HEK293T (cell line): Measurements from ENCODE around the gene TAB3.

ENCODE experiments used
- ARNT ChIP-seq: fragments of 450-650 bp; IDR thresholded peaks from 2 replicates; pipeline ENCODE4 v1.6.1; 2017; ENCODE audit warnings: mild to moderate bottlenecking
- BHLHE40 ChIP-seq: fragments of 450-650 bp; IDR thresholded peaks from 2 replicates; pipeline ENCODE4 v1.6.1; 2016; ENCODE audit warnings: mild to moderate bottlenecking, moderate library complexity, borderline replicate concordance
- ELF4 ChIP-seq: fragments of 450-650 bp; IDR thresholded peaks from 2 replicates; pipeline ENCODE4 v1.6.1; 2017; ENCODE audit warnings: antibody characterized with exemption
- FOXA1 ChIP-seq: fragments of 450-650 bp; IDR thresholded peaks from 2 replicates; pipeline ENCODE4 v1.6.1; 2016; ENCODE audit warnings: mild to moderate bottlenecking
- FOXK2 ChIP-seq: fragments of 450-650 bp; IDR thresholded peaks from 2 replicates; pipeline ENCODE4 v1.6.1; 2016; ENCODE audit warnings: mild to moderate bottlenecking
- FOXM1 ChIP-seq: fragments of 450-650 bp; IDR thresholded peaks from 2 replicates; pipeline ENCODE4 v1.6.1; 2017; ENCODE audit warnings: mild to moderate bottlenecking, borderline replicate concordance
- L3MBTL2 ChIP-seq: fragments of 450-650 bp; conservative IDR thresholded peaks from 2 replicates; pipeline ENCODE4 v1.6.1; 2016; ENCODE audit warnings: mild to moderate bottlenecking
- LEF1 ChIP-seq: fragments of 450-650 bp; IDR thresholded peaks from 2 replicates; pipeline ENCODE4 v1.6.1; 2017; ENCODE audit warnings: mild to moderate bottlenecking, borderline replicate concordance
- NFRKB ChIP-seq: fragments of 450-650 bp; IDR thresholded peaks from 2 replicates; pipeline ENCODE4 v1.6.1; 2016; ENCODE audit warnings: mild to moderate bottlenecking, moderate library complexity
- PKNOX1 ChIP-seq: fragments of 450-650 bp; IDR thresholded peaks from 2 replicates; pipeline ENCODE4 v1.6.1; 2016
- SP1 ChIP-seq: fragments of 450-650 bp; IDR thresholded peaks from 2 replicates; pipeline ENCODE4 v1.6.1; 2017
- SUZ12 ChIP-seq: fragments of 450-650 bp; IDR thresholded peaks from 2 replicates; pipeline ENCODE4 v1.6.1; 2016; ENCODE audit warnings: mild to moderate bottlenecking
- TARDBP ChIP-seq: fragments of 450-650 bp; IDR thresholded peaks from 2 replicates; pipeline ENCODE4 v1.6.1; 2016
- ZNF384 ChIP-seq: fragments of 450-650 bp; IDR thresholded peaks from 2 replicates; pipeline ENCODE4 v1.6.1; 2016

GRCh38 chrX:30851449-30851848 lies 37.6 kb downstream of the TAB3 start:
- no peak for TF ChIP-seq TARDBP
- TF ChIP-seq SUZ12, result no peak
- no peak for TF ChIP-seq SP1
- TF ChIP-seq ARNT, result no peak
- TF ChIP-seq ELF4, result no peak
- no peak for TF ChIP-seq LEF1
- no peak for TF ChIP-seq L3MBTL2
- TF ChIP-seq BHLHE40, result no peak
- no peak for TF ChIP-seq FOXM1
- no peak for TF ChIP-seq PKNOX1
- no peak for TF ChIP-seq NFRKB
- no peak for TF ChIP-seq ZNF384
- TF ChIP-seq FOXK2, result no peak
- TF ChIP-seq FOXA1, result no peak
